G401 (cell line): ENCODE data around the gene OR2AG1. TPM values are rescaled to one million over a fixed set of nuclear protein-coding genes. Genes with fewer than 3 reads are reported as not detected.

Experiments
- DNase-seq: peaks from one replicate; pipeline ENCODE4 v3.0.0-alpha.2; 2015; ENCODE audit warnings: low spot score
- in situ Hi-C: cut with HindIII; loops from 2 replicates; pipeline ENCODE4 v1.10.0; 2016; ENCODE audit warnings: low sequenced_read_pairs, mixed read lengths
- total RNA-seq: library from RNA; depleted of rRNA; stranded (reverse); fragments of >200 nt; shearing (Covaris generic); gene quantifications from 2 replicates; pipeline ENCODE4 v1.2.3, GENCODE V29; 2014; rRNA removed

OR2AG1 gene
- not detected in 2 replicates for total RNA-seq

- in situ Hi-C loops, result no loop called here
- no peak for DNase-seq
These were observed at the start of gene OR2AG1 for GRCh38 chr11:6782720-6783119. OR2AG1 (plus strand) TSS chr11:6783020; CDS start chr11:6785038, 2,018 bp downstream.

- in situ Hi-C loops, result no loop called here
- no peak for DNase-seq
These were observed 49.2 kb upstream of the OR2AG1 start for GRCh38 chr11:6733326-6734275.

GRCh38 chr11:6734616-6735015, 48.2 kb upstream of the OR2AG1 start:
- DNase-seq, result no peak
- in situ Hi-C loops, result no loop called here

- in situ Hi-C loops, result no loop called here
- no peak for DNase-seq
These were observed 47.5 kb upstream of the OR2AG1 start for GRCh38 chr11:6735306-6735705.

- no peak for DNase-seq
- in situ Hi-C loops, result no loop called here
These were observed 46.2 kb upstream of the OR2AG1 start for GRCh38 chr11:6736495-6737121.

- peak; percentile 46 for DNase-seq
- in situ Hi-C loops, result no loop called here
These were observed 44.9 kb upstream of the OR2AG1 start for GRCh38 chr11:6737872-6738466.

- no peak for DNase-seq
- in situ Hi-C loops, result no loop called here
These were observed 44.2 kb upstream of the OR2AG1 start for GRCh38 chr11:6738590-6738989.

GRCh38 chr11:6742260-6742659, 40.6 kb upstream of the OR2AG1 start:
- no peak for DNase-seq
- in situ Hi-C loops, result no loop called here

- in situ Hi-C loops, result no loop called here
- no peak for DNase-seq
These were observed 37.8 kb upstream of the OR2AG1 start for GRCh38 chr11:6745018-6745417.

- in situ Hi-C loops, result no loop called here
These were observed 37.3 kb upstream of the OR2AG1 start for GRCh38 chr11:6745465-6746015.

GRCh38 chr11:6746086-6746618, 36.7 kb upstream of the OR2AG1 start:
- DNase-seq, result peak; percentile 59

More at GRCh38 chr11:6745465-6746015, 37.3 kb upstream of the OR2AG1 start:
- DNase-seq, result no peak

GRCh38 chr11:6746626-6747025, 36.2 kb upstream of the OR2AG1 start:
- no peak for DNase-seq
- in situ Hi-C loops, result no loop called here

More at GRCh38 chr11:6746086-6746618, 36.7 kb upstream of the OR2AG1 start:
- in situ Hi-C loops, result no loop called here

- DNase-seq, result no peak
- in situ Hi-C loops, result no loop called here
These were observed 35.6 kb upstream of the OR2AG1 start for GRCh38 chr11:6747097-6747668.

GRCh38 chr11:6755303-6755952, 27.4 kb upstream of the OR2AG1 start:
- in situ Hi-C loops, result no loop called here
- peak; percentile 49 for DNase-seq

- DNase-seq, result no peak
- in situ Hi-C loops, result no loop called here
These were observed 26.9 kb upstream of the OR2AG1 start for GRCh38 chr11:6755953-6756347.

GRCh38 chr11:6757373-6757967, 25.4 kb upstream of the OR2AG1 start:
- in situ Hi-C loops, result no loop called here
- DNase-seq, result peak; percentile 70

- DNase-seq, result no peak
- in situ Hi-C loops, result no loop called here
These were observed 10.6 kb upstream of the OR2AG1 start, which contains the start of gene OR2AG2 for GRCh38 chr11:6771926-6772893. OR2AG2 (minus strand) TSS chr11:6771976; CDS start chr11:6768957, 3,019 bp downstream.
